Measurements from ENCODE around the gene NEK7.

DNA sequence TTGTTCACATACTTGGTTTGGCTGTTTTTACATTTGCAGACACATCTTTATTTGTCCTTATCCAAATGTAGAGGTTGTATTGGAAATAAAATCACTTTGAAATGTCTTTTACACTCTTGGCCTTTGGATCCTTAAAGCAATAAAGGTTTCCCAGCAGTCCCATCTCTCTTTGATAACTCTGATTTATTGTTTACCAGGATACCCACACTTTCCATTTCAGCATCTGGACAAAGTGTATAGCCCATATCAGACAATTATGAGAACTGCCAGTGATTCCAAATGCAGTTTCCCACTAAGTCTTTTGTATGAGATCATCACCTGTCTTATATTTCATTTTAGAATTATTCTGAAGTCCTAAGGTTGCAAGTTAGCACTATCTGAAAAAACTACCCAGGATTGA, 114.7 kb downstream of the NEK7 start:
- TF ChIP-seq EZH2phosphoT487 (conservative IDR thresholded peaks at IDR 0.05; ENCODE audit: low read length) = no peak
- no peak for TF ChIP-seq CTCF (IDR thresholded peaks at IDR 0.05; ENCODE audit: insufficient read depth, low read length, poor library complexity, severe bottlenecking)
